ENCODE data around the gene FAM124B. TPM values are rescaled to one million over a fixed set of nuclear protein-coding genes. Genes with fewer than 3 reads are reported as not detected.
"Not testable (repeated sequence)": the region's sequence is repeated elsewhere in the genome, so short reads cannot be mapped to it uniquely, and the experiment has no call there.

Gene FAM124B
- total RNA-seq, 2 experiments from 2014 or later: not detected

- ChIA-PET POLR2A (interaction anchor here (0.9 to 2.1 kb wide), 5 partner anchors 9 to 70 kb away, joined by 3 to 11 read pairs (median 3); no protein-coding TSS in a partner anchor), CTCF (ENCODE audit: unreplicated experiment) (interaction anchor here (1.5 kb wide), 1 partner anchor 13 kb away, joined by 3 read pairs; no protein-coding TSS in a partner anchor)
- BruUV-seq (replicated peaks): no TSS peak
- H3K36me3 ChIP-seq (ENCODE audit: insufficient read depth, low read length): no peaks in the 10 kb centered on the region
- H3K4me3 ChIP-seq (ENCODE audit: low read depth, low read length, poor library complexity, severe bottlenecking): no peak overlapping the region
- DNase-seq (ENCODE audit: low spot score): no peak
- H3K27ac ChIP-seq (ENCODE audit: low read depth, low read length, poor library complexity, severe bottlenecking): no peak overlapping the region
- H2AFZ ChIP-seq (ENCODE audit: low read length): no peak overlapping the region
- no peaks in the 10 kb centered on the region for H3K9me2 ChIP-seq (ENCODE audit: insufficient read depth, low read length)
- H3K9me3 ChIP-seq (ENCODE audit: low read length): no peaks in the 10 kb centered on the region
- H3K4me2 ChIP-seq (ENCODE audit: low read length): no peak overlapping the region
- H4K20me1 ChIP-seq (ENCODE audit: insufficient read depth, low read length): no peaks in the 10 kb centered on the region
- intact Hi-C loops (cut with micrococcal nuclease; ENCODE audit: unreplicated experiment): no loop called here
- H3K79me2 ChIP-seq (ENCODE audit: insufficient read depth, low read depth, low read length): no peaks in the 10 kb centered on the region
- H3K4me1 ChIP-seq (ENCODE audit: insufficient read depth, low read length, poor library complexity, severe bottlenecking): peaks cover 2% of the 10 kb centered on the region
- TF ChIP-seq EZH2phosphoT487 (IDR thresholded peaks at IDR 0.05; ENCODE audit: borderline replicate concordance, low read depth, low read length) (no peak), CTCF (conservative IDR thresholded peaks at IDR 0.05; ENCODE audit: low read length) (no peak)
Measured at GRCh38 chr2:224400174-224400810, 1.6 kb downstream of the FAM124B start.

- Histone ChIP-seq H3K27ac (ENCODE audit: low read depth, low read length, poor library complexity, severe bottlenecking) (no peak overlapping the region), H3K36me3 (ENCODE audit: insufficient read depth, low read length) (no peaks in the 10 kb centered on the region), H4K20me1 (ENCODE audit: insufficient read depth, low read length) (no peaks in the 10 kb centered on the region), H3K79me2 (ENCODE audit: insufficient read depth, low read depth, low read length) (no peaks in the 10 kb centered on the region), H3K9me2 (ENCODE audit: insufficient read depth, low read length) (no peaks in the 10 kb centered on the region), H3K4me2 (ENCODE audit: low read length) (no peak overlapping the region), H2AFZ (ENCODE audit: low read length) (no peak overlapping the region), H3K9me3 (ENCODE audit: low read length) (no peaks in the 10 kb centered on the region), H3K4me3 (ENCODE audit: low read depth, low read length, poor library complexity, severe bottlenecking) (no peak overlapping the region), H3K4me1 (ENCODE audit: insufficient read depth, low read length, poor library complexity, severe bottlenecking) (no peaks in the 10 kb centered on the region)
- no TSS peak for BruUV-seq (replicated peaks)
- intact Hi-C loops (cut with micrococcal nuclease; ENCODE audit: unreplicated experiment): no loop called here
- POLR2A ChIA-PET: interaction anchor here (0.6 to 1.0 kb wide), 2 partner anchors 11 to 62 kb away, joined by 3 read pairs; no protein-coding TSS in a partner anchor
- no peak for DNase-seq (ENCODE audit: low spot score)
- CTCF ChIA-PET (ENCODE audit: unreplicated experiment): no interaction called here
- no peak for TF ChIP-seq EZH2phosphoT487 (IDR thresholded peaks at IDR 0.05; ENCODE audit: borderline replicate concordance, low read depth, low read length)
- TF ChIP-seq CTCF (conservative IDR thresholded peaks at IDR 0.05; ENCODE audit: low read length): no peak
Measured at GRCh38 chr2:224398289-224398688, 3.6 kb downstream of the FAM124B start.

GRCh38 chr2:224397100-224397499, 4.8 kb downstream of the FAM124B start:
- H3K4me2 ChIP-seq (ENCODE audit: low read length); H3K4me3 ChIP-seq (ENCODE audit: low read depth, low read length, poor library complexity, severe bottlenecking); H3K4me1 ChIP-seq (ENCODE audit: insufficient read depth, low read length, poor library complexity, severe bottlenecking); H3K79me2 ChIP-seq (ENCODE audit: insufficient read depth, low read depth, low read length); H3K9me3 ChIP-seq (ENCODE audit: low read length); H3K9me2 ChIP-seq (ENCODE audit: insufficient read depth, low read length); DNase-seq (ENCODE audit: low spot score); H4K20me1 ChIP-seq (ENCODE audit: insufficient read depth, low read length); POLR2A ChIA-PET; H3K27ac ChIP-seq (ENCODE audit: low read depth, low read length, poor library complexity, severe bottlenecking); H2AFZ ChIP-seq (ENCODE audit: low read length); CTCF ChIA-PET (ENCODE audit: unreplicated experiment); intact Hi-C loops (cut with micrococcal nuclease; ENCODE audit: unreplicated experiment); H3K36me3 ChIP-seq (ENCODE audit: insufficient read depth, low read length); BruUV-seq (replicated peaks): not testable (repeated sequence)

All from OCI-LY7 (cell line).